Activated B cell treated with CpG ODN at 0.5 μM for 24 hours (primary cell): ENCODE measurements around the gene ACVR1B. TPM values are rescaled to one million over a fixed set of nuclear protein-coding genes. Genes with fewer than 3 reads are reported as not detected.

Experiments
- ATAC-seq: fragments of 200-7000 bp; cut with Tn5 transposase; one replicate; pipeline ENCODE4 v1.10.0; 2021; ENCODE audit warnings: low read depth, mild to moderate bottlenecking, moderate library complexity
- CTCF ChIA-PET: fragments of 350-600 bp; sonication (Branson Sonifier 250); formaldehyde crosslinking; loops from one replicate; lab custom pipeline; 2021; ENCODE audit warnings: antibody characterized with exemption; lab: Charles Lee
- POLR2A ChIA-PET: fragments of 350-600 bp; sonication (Branson Sonifier 250); formaldehyde crosslinking; loops from one replicate; lab custom pipeline; 2021; ENCODE audit warnings: antibody characterized with exemption; lab: Charles Lee
- DNase-seq: peaks from one replicate; pipeline ENCODE4 v3.0.0; 2022
- H3K27ac Mint-ChIP-seq: one replicate; pipeline ENCODE4 v1.8.0; 2020; ENCODE audit warnings: mixed read lengths
- H3K27me3 Mint-ChIP-seq: one replicate; pipeline ENCODE4 v1.8.0; 2021; ENCODE audit warnings: mixed read lengths
- H3K36me3 Mint-ChIP-seq: one replicate; pipeline ENCODE4 v1.8.0; 2021; ENCODE audit warnings: low read depth, mixed read lengths
- H3K4me1 Mint-ChIP-seq: one replicate; pipeline ENCODE4 v1.8.0; 2021; ENCODE audit warnings: mixed read lengths
- H3K4me3 Mint-ChIP-seq: one replicate; pipeline ENCODE4 v1.8.0; 2020; ENCODE audit warnings: mild to moderate bottlenecking, mixed read lengths
- H3K9me3 Mint-ChIP-seq: one replicate; pipeline ENCODE4 v1.8.0; 2020; ENCODE audit warnings: mixed read lengths
- intact Hi-C: fragments of 100-400 bp; cut with micrococcal nuclease; formaldehyde crosslinking; loops from one replicate; pipeline ENCODE4 v1.15.1; 2024
- total RNA-seq: library from RNA; stranded (reverse); gene quantifications from 2 replicates; pipeline ENCODE4 v1.2.3, GENCODE V29; 2022
- TF ChIP-seq, protein P1 (sequence below): fragments of 200-600 bp; IDR thresholded peaks from one replicate; pipeline ENCODE4 v1.8.0; 2022; ENCODE audit warnings: antibody characterized with exemption, mild to moderate bottlenecking

The ACVR1B gene
- total RNA-seq, 1 donor from 2014 or later, result 10.0 TPM

DNA sequence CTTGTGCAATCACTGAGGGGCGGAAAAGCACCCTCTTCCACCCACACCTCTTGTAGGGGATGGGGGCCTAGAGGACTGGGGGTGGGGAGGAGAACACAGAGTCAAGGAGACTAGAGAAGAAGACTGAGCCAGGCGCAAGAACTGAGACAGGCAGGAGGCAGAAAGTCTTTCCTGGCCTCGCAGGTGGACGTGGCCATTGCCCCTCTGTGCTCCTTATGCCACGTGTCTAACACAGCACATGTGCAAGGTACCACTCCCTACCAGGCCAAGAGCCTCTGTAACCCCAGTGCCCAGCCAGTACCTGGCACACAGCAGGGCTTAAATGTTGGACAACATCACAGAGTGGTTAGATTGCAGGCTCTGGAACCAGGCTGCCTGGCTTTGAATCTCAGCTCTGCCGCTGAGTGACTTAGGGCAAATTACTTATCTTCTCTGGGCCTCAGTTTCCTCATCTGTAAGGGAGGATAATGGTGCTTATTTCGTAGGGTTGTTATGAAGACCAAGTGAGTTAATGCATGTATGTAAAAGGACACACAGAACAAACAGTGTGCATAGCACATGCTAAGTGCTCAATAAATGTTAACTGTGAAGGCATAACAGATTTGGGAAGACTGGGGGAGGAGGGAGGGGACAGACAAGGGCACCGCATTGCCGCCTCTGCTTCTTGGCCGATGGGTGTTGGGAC lies 53.9 kb downstream of the ACVR1B start:
- H3K27me3 Mint-ChIP-seq, result no peaks in the 10 kb centered on the region
- POLR2A ChIA-PET, result interaction anchor here (1.0 to 10.6 kb wide), 10 partner anchors 8 to 1001 kb away, joined by 3 to 217 read pairs (median 14); partner anchors contain the start of genes ACVR1B, ATG101, EIF4B and NR4A1
- CTCF ChIA-PET, result interaction anchor here (1.1 to 9.6 kb wide), 7 partner anchors 9 to 118 kb away, joined by 3 to 306 read pairs (median 5); no protein-coding TSS in a partner anchor
- ATAC-seq, result no peak
- no peak for DNase-seq
- H3K27ac Mint-ChIP-seq, result peak overlapping the region; percentile 88
- H3K36me3 Mint-ChIP-seq, result peaks cover 13% of the 10 kb centered on the region
- TF ChIP-seq, protein P1, sequence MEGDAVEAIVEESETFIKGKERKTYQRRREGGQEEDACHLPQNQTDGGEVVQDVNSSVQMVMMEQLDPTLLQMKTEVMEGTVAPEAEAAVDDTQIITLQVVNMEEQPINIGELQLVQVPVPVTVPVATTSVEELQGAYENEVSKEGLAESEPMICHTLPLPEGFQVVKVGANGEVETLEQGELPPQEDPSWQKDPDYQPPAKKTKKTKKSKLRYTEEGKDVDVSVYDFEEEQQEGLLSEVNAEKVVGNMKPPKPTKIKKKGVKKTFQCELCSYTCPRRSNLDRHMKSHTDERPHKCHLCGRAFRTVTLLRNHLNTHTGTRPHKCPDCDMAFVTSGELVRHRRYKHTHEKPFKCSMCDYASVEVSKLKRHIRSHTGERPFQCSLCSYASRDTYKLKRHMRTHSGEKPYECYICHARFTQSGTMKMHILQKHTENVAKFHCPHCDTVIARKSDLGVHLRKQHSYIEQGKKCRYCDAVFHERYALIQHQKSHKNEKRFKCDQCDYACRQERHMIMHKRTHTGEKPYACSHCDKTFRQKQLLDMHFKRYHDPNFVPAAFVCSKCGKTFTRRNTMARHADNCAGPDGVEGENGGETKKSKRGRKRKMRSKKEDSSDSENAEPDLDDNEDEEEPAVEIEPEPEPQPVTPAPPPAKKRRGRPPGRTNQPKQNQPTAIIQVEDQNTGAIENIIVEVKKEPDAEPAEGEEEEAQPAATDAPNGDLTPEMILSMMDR, result no peak
- intact Hi-C loops, result loop anchor here (1.0 kb wide), 1 partner anchor 12 kb away; no protein-coding TSS in a partner anchor
- no peaks in the 10 kb centered on the region for H3K9me3 Mint-ChIP-seq
- peak overlapping the region; percentile 87 for H3K4me3 Mint-ChIP-seq
- peaks cover 44% of the 10 kb centered on the region for H3K4me1 Mint-ChIP-seq

DNA sequence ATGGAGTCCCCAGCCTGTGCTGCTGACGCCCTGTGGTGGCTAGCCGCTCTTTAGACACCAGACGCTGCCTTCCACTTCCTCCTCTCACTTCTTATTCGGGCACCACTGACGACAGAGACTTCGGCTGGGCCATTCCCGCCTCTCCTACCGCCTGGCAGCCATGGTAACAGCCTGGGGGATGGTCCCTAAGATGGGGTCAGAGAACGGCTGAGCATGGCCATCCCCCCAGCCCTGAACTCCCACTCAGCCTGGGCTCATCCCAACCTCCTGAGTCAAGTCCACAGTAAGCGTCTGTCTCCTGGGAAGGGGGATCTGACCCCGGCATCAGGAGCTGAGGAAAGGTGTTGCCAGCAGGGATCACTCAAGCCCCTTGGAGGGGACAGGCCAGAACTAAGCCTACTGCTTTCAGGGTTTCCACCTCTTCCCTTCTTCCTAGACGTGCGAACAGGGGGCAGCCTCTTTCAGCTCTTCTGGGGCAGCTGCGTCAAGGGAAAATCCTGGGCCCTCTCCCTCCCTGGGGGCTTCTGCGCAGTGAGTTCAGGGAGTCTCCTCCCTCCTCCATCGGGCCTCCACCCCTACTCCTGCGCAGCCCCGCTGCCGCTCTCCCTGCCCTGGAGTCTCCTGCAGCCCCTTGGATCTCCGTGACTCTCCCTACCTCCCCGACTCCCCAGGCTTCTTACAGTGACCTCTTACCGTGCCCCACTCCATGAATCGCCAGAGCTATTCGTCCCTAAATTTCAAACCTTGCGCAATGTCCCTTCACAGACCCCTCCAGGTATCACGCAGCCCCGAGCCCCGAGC lies 54.6 kb downstream of the ACVR1B start:
- POLR2A ChIA-PET, result interaction anchor here (0.7 to 10.6 kb wide), 28 partner anchors 9 to 1000 kb away, joined by 3 to 217 read pairs (median 4); partner anchors contain the start of genes ACVR1B, ATG101, EIF4B and NR4A1
- TF ChIP-seq, protein P1, result no peak
- intact Hi-C loops, result loop anchor here (1.0 kb wide), 4 partner anchors 13 to 112 kb away; partner anchors contain the start of gene NR4A1
- CTCF ChIA-PET, result interaction anchor here (0.7 to 9.6 kb wide), 8 partner anchors 10 to 115 kb away, joined by 3 to 306 read pairs (median 4); no protein-coding TSS in a partner anchor
- DNase-seq, result peak; percentile 68
- no peaks in the 10 kb centered on the region for H3K9me3 Mint-ChIP-seq
- peak; percentile 65 for ATAC-seq
- H3K36me3 Mint-ChIP-seq, result peaks cover 19% of the 10 kb centered on the region
- peak overlapping the region; percentile 88 for H3K27ac Mint-ChIP-seq
- H3K4me3 Mint-ChIP-seq, result peak overlapping the region; percentile 87
- H3K27me3 Mint-ChIP-seq, result no peaks in the 10 kb centered on the region
- H3K4me1 Mint-ChIP-seq, result peaks cover 44% of the 10 kb centered on the region

DNA sequence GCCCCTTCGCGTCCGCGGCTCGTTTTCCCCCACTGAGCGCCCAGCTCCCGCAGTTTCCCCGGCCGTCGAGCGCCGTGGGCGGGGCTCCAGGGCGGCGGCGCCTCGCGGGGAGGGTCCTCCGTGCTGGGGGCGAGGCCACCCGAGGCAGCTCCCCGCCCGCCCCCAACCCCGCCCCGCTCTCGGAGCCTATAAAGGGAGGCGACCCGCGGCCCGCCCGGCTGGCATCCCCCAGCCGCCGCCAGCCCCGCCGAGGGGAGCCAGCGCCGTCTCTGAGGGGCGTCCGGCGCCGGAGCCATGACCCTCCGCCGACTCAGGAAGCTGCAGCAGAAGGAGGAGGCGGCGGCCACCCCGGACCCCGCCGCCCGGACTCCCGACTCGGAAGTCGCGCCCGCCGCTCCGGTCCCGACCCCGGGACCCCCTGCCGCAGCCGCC lies 55.2 kb downstream of the ACVR1B start, which contains the start of gene TAMALIN:
Gene TAMALIN (plus strand): TSS at position 221 of the 432 bp plus-strand sequence. CDS start 74 bp downstream, at position 295.
- H3K4me1 Mint-ChIP-seq, result peaks cover 44% of the 10 kb centered on the region
- POLR2A ChIA-PET, result interaction anchor here (0.5 to 10.6 kb wide), 29 partner anchors 9 to 999 kb away, joined by 3 to 217 read pairs (median 4); partner anchors contain the start of genes ACVR1B, ATG101, EIF4B and NR4A1
- H3K36me3 Mint-ChIP-seq, result peaks cover 26% of the 10 kb centered on the region
- DNase-seq (peak; percentile 90), ATAC-seq (peak; percentile 72)
- H3K4me3 Mint-ChIP-seq, result peak within 1 kb of the TSS; percentile 94
- no peaks in the 10 kb centered on the region for H3K9me3 Mint-ChIP-seq
- no peaks in the 10 kb centered on the region for H3K27me3 Mint-ChIP-seq
- peak within 1 kb of the TSS; percentile 88 for H3K27ac Mint-ChIP-seq
- CTCF ChIA-PET, result interaction anchor here (0.7 to 9.6 kb wide), 7 partner anchors 14 to 115 kb away, joined by 3 to 306 read pairs (median 5); no protein-coding TSS in a partner anchor
- TF ChIP-seq, protein P1, result no peak
- intact Hi-C loops, result loop anchor here (1.0 kb wide), 3 partner anchors 17 to 112 kb away; partner anchors contain the start of gene NR4A1

DNA sequence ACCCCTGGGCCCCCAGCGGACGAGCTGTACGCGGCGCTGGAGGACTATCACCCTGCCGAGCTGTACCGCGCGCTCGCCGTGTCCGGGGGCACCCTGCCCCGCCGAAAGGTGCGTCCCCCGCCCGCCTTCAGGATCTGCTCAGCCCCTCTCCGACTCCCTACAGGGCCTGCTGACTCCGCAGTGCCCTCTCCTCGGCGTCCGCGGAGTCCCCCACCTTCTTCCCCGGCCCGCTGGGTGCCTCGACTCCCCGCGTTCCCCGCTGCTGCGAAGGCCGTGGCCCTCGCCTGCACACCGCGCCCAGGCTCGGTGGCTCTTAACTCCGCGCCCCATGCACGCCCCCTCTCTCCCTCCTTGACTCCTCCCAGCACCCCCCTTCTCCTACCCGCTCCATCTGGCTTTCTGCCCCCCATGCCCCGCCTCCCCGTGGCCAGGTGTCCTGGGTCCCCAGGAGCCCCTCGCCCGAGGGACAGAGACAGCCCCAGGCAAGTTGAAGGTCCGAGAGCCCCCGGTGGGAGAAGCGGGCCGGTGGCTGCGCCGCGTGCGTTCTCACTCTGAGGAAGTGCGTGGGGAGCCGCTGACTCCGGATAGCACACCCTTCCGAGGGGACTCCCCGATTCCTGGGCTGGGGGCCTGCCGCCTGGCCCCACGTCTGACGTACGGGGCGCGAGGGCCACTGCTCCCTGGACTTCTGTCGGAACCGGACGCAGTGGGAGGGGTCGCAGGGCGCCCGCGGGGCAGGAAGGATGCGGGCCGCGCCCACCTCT lies 55.8 kb downstream of the ACVR1B start:
- CTCF ChIA-PET, result interaction anchor here (1.1 to 9.6 kb wide), 5 partner anchors 14 to 110 kb away, joined by 5 to 306 read pairs (median 8); no protein-coding TSS in a partner anchor
- peak overlapping the region; percentile 94 for H3K4me3 Mint-ChIP-seq
- no peaks in the 10 kb centered on the region for H3K9me3 Mint-ChIP-seq
- peak overlapping the region; percentile 85 for H3K27ac Mint-ChIP-seq
- POLR2A ChIA-PET, result interaction anchor here (0.5 to 10.6 kb wide), 21 partner anchors 9 to 1894 kb away, joined by 3 to 217 read pairs (median 4); partner anchors contain the start of genes ATG101 and NR4A1
- intact Hi-C loops, result no loop called here
- peaks cover 32% of the 10 kb centered on the region for H3K36me3 Mint-ChIP-seq
- peak; percentile 28 for ATAC-seq
- peak; percentile 68 for DNase-seq
- TF ChIP-seq, protein P1, result no peak
- H3K27me3 Mint-ChIP-seq, result no peaks in the 10 kb centered on the region
- H3K4me1 Mint-ChIP-seq, result peaks cover 44% of the 10 kb centered on the region
